HL-60 (cell line): ENCODE data around the gene CD300C.

ENCODE experiments used
- CTCF ChIP-seq: IDR thresholded peaks from one replicate; pipeline ENCODE4 v1.5.1; 2011; ENCODE audit warnings: low read length, control low read depth, inconsistent platforms; ENCODE audit not compliant: insufficient read depth
- POLR2AphosphoS5 ChIP-seq: IDR thresholded peaks from 2 replicates; pipeline ENCODE4 v1.6.1; 2012; ENCODE audit warnings: low read depth
- REST ChIP-seq: IDR thresholded peaks from 2 replicates; pipeline ENCODE4 v1.6.1; 2012; ENCODE audit warnings: low read depth; ENCODE audit not compliant: insufficient replicate concordance

- no peak for TF ChIP-seq POLR2AphosphoS5
- TF ChIP-seq REST = no peak
- no peak for TF ChIP-seq CTCF
Measured at GRCh38 chr17:74508156-74508555, 37.8 kb downstream of the CD300C start.
